Epithelial cell of proximal tubule (primary cell): ENCODE measurements around the gene SUPT20H. TPM values are rescaled to one million over a fixed set of nuclear protein-coding genes. Genes with fewer than 3 reads are reported as not detected.
"Not testable (repeated sequence)": the region's sequence is repeated elsewhere in the genome, so short reads cannot be mapped to it uniquely, and the experiment has no call there.

Experiments used
- DNase-seq: peaks from one replicate; pipeline ENCODE4 v3.0.0-alpha.2; 2011; ENCODE audit warnings: low read depth
- H3K4me3 ChIP-seq: 2 replicates; pipeline ENCODE4 v1.5.1; 2011; ENCODE audit warnings: low read depth, mild to moderate bottlenecking, low read length
- CTCF ChIP-seq: conservative IDR thresholded peaks from 2 replicates; pipeline ENCODE4 v1.5.1; 2012; ENCODE audit warnings: low read depth, mild to moderate bottlenecking, low read length
- total RNA-seq: library from RNA; depleted of rRNA; stranded (reverse); fragments of >200 nt; gene quantifications from 2 replicates; pipeline ENCODE4 v1.2.3, GENCODE V29; 2015

Gene SUPT20H
- total RNA-seq, 1 donor from 2014 or later, result 41.4 TPM

GRCh38 chr13:37059848-37060192 is 332 bp upstream of the SUPT20H start:
- no peak for DNase-seq
- TF ChIP-seq CTCF, result no peak
- peak overlapping the region; percentile 80 for H3K4me3 ChIP-seq

GRCh38 chr13:37056228-37056627 is 3.3 kb downstream of the SUPT20H start:
- DNase-seq, H3K4me3 ChIP-seq: not testable (repeated sequence)

- DNase-seq, H3K4me3 ChIP-seq: not testable (repeated sequence)
Observed at GRCh38 chr13:37053111-37053510, 6.4 kb downstream of the SUPT20H start.

- DNase-seq, result no peak
Observed at GRCh38 chr13:37049810-37050209, 9.7 kb downstream of the SUPT20H start.

GRCh38 chr13:37047846-37048245 is 11.6 kb downstream of the SUPT20H start:
- DNase-seq, result no peak
- TF ChIP-seq CTCF, result no peak
- no peak overlapping the region for H3K4me3 ChIP-seq

More at GRCh38 chr13:37049810-37050209, 9.7 kb downstream of the SUPT20H start:
- TF ChIP-seq CTCF, result peak; percentile 28
- no peak overlapping the region for H3K4me3 ChIP-seq

- H3K4me3 ChIP-seq, result no peak overlapping the region
- no peak for TF ChIP-seq CTCF
- DNase-seq, result no peak
Observed at GRCh38 chr13:37047032-37047431, 12.5 kb downstream of the SUPT20H start.

GRCh38 chr13:37046062-37046461 is 13.4 kb downstream of the SUPT20H start:
- TF ChIP-seq CTCF, result no peak
- no peak for DNase-seq

GRCh38 chr13:37040789-37041188 is 18.7 kb downstream of the SUPT20H start:
- no peak for DNase-seq
- H3K4me3 ChIP-seq, result no peak overlapping the region
- no peak for TF ChIP-seq CTCF

More at GRCh38 chr13:37046062-37046461, 13.4 kb downstream of the SUPT20H start:
- no peak overlapping the region for H3K4me3 ChIP-seq
